NCI-H146 treated with DMSO at 0.1 percent for 48 hours (cell line): ENCODE results near the gene WRNIP1.
"Not testable (repeated sequence)": the region's sequence is repeated elsewhere in the genome, so short reads cannot be mapped to it uniquely, and the experiment has no call there.

Source experiments
- DNase-seq: peaks from one replicate; lab custom pipeline; 2025; ENCODE audit not compliant: unreplicated experiment; lab: John Stamatoyannopoulos, UW

WRNIP1 gene

GRCh38 chr6:2760882-2761842 lies 4.0 kb upstream of the WRNIP1 start:
- DNase-seq: no peak

GRCh38 chr6:2762868-2763267 lies 2.3 kb upstream of the WRNIP1 start:
- not testable (repeated sequence) for DNase-seq

- DNase-seq: no peak
Observed at GRCh38 chr6:2763345-2763841, 1.8 kb upstream of the WRNIP1 start.

DNA sequence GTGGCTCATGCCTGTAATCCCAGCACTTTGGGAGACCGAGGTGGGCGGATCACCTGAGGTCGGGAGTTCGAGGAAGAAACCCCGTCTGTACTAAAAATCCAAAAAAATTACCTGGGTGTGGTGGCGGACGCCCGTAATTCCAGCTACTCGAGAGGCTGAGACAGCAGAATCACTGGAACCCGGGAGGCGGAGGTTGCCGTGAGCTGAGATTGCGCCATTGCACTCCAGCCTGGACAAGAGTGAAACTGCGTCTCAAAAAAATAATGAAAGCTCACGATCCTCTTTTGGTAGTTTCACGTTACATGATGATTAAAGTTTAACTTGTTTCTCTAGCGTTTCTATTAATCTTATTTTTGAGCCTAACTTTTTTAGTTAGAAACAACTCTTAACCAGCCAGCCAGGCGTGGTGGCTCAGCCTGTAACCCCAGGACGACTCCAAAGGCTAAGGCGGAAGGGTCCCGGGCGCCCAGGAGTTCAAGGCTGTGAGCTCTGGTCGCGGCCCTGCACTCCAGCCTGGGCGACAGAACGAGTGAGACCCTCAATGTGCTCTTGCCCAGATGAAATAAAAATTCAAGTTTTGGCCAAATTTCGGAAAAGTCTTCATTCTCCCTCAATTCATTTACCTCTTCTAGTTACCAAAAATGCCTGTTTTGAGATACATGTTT lies 1.2 kb upstream of the WRNIP1 start:
- DNase-seq: no peak

DNA sequence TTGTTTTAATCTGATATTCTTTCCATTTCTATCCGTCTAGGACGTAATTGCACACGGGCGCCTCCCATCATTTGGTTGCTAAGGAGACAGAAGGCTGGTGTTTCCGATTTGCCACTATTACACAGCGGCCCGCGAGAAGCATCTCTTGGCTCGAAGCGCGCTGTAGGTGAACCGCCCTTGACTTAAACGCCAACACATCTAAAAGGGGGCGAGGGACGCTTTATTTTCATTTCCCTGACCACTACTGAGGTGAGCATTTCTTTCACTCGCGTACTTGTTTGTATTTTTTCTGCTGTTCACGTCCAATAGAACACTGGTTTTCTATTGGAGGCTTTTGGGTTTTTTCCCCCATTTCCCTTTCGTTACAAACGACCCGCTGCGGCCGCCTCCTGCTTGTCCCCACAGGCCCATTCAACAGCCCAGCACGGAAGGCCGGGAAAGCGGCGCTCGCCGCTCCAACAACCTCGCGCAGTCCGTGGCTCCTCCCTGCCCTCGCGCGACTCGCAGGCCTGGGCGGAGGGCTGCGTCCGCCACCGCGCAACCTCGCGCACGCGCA lies 505 bp upstream of the WRNIP1 start:
- peak; percentile 79 for DNase-seq

GRCh38 chr6:2765896-2766766 lies 938 bp downstream of the WRNIP1 start:
- DNase-seq: peak; percentile 17

GRCh38 chr6:2766767-2767656 lies 1.8 kb downstream of the WRNIP1 start:
- no peak for DNase-seq

- DNase-seq: no peak
Observed at GRCh38 chr6:2767657-2768524, 2.7 kb downstream of the WRNIP1 start.

GRCh38 chr6:2768696-2769095 lies 3.5 kb downstream of the WRNIP1 start:
- no peak for DNase-seq

GRCh38 chr6:2770171-2770570 lies 5.0 kb downstream of the WRNIP1 start:
- no peak for DNase-seq

- no peak for DNase-seq
Observed at GRCh38 chr6:2771079-2771478, 5.9 kb downstream of the WRNIP1 start.

DNA sequence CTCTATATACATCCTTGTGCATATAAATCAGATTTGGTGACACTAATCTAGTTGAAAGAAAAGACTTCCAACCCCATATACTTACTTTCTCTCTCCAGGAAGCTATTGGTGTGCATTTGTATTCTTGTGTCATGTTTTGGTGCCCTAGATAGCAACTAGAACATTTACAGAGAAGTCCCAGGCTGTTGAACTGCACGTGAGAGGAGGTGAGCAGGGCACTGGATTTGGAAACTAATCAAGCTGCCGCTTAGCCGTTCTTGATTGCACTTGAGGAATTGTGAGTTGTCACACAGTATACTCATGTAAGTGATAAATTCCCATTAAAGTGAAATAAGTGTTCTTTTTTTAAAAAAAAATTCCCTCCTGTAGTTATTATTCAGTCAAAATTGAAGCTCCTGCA lies 7.6 kb downstream of the WRNIP1 start:
- DNase-seq: no peak

- DNase-seq: no peak
Observed at GRCh38 chr6:2773449-2773848, 8.3 kb downstream of the WRNIP1 start.

- DNase-seq: no peak
Observed at GRCh38 chr6:2775003-2775402, 9.8 kb downstream of the WRNIP1 start.

DNA sequence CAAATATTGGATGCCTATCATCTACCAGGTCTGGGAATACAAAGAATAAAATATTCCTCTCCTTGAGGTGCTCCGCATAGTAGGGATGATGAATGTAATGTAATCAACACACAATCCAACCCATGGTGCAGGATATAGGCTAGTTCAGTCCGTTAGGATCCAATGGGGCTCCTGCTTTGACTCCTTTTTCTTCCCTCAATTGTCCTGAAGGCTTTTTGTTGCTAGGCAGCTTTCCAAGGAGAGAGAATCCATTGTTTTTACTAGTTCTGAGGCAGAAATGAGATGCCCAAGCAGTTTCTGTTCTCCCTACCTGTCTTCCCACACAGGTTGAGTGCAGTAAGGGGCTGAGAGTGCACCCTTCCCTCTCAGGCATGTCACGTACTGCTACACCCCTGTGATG lies 12.1 kb downstream of the WRNIP1 start:
- no peak for DNase-seq

- no peak for DNase-seq
Observed at GRCh38 chr6:2780102-2780737, 15.0 kb downstream of the WRNIP1 start.

DNA sequence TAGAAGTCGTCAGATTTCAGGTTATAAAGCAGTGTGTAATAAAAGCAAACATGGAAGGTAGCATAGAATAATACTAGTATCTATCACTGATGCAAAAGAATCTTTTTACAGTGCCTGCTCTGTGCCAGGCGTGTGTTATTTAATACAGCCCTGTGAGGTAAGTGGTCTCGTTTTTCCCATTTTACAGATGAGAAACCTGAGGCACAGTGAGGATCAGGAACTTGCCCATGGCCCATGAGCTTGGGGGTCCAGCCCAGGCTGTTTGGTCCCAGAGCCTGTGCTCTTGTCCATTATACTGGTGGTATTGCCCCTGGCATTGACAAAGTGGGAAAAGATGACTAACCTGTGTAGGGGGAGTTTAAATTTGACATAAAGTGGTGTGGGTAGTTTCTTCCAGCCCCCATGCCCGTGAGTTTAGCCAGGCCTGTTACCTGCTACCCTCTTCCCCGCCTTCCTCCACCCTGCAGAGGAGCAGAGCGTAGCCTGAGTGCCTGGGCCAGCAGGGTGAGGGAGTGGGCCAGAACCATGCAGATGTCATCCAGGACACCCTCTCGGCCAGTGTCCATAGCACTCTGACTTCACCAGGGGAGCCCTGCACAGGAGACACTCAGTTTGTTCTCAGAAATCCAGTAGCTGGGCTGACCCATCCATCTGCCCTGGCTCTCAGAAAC lies 16.6 kb downstream of the WRNIP1 start:
- no peak for DNase-seq

- DNase-seq: no peak
Observed at GRCh38 chr6:2782356-2782708, 17.1 kb downstream of the WRNIP1 start.
